Cardiac fibroblast (primary cell): ENCODE measurements around the gene EOMES.
"Not testable (repeated sequence)": the region's sequence is repeated elsewhere in the genome, so short reads cannot be mapped to it uniquely, and the experiment has no call there.

ENCODE experiments used
- DNase-seq, 2 donors: peaks; one replicate each; pipeline versions ENCODE4 v3.0.0 to v3.0.0-alpha.2; 2010; ENCODE audit warnings: low read depth in 2 of 2
- H3K4me3 ChIP-seq, 2 donors: replicated peaks in 1 of 2; 1 replicate in 1 of 2; 2 replicates in 1 of 2; pipeline ENCODE4 v1.5.1; 2011; ENCODE audit warnings: low read depth in 2 of 2, low read length in 2 of 2, mild to moderate bottlenecking in 2 of 2, moderate library complexity in 1 of 2
- TF ChIP-seq, protein P1 (sequence below): IDR thresholded peaks from one replicate; pipeline ENCODE4 v1.5.1; 2011; ENCODE audit warnings: low read depth, mild to moderate bottlenecking, low read length, inconsistent platforms

The EOMES gene

GRCh38 chr3:27721717-27722564 is at the start of gene EOMES:
TSS of gene EOMES (minus strand) at chr3:27722323. CDS start at chr3:27722294, 29 bp downstream.
- DNase-seq: peak; percentile 48 to 60
- H3K4me3 ChIP-seq: peak within 1 kb of the TSS; percentile 33 to 56
- TF ChIP-seq, protein P1, sequence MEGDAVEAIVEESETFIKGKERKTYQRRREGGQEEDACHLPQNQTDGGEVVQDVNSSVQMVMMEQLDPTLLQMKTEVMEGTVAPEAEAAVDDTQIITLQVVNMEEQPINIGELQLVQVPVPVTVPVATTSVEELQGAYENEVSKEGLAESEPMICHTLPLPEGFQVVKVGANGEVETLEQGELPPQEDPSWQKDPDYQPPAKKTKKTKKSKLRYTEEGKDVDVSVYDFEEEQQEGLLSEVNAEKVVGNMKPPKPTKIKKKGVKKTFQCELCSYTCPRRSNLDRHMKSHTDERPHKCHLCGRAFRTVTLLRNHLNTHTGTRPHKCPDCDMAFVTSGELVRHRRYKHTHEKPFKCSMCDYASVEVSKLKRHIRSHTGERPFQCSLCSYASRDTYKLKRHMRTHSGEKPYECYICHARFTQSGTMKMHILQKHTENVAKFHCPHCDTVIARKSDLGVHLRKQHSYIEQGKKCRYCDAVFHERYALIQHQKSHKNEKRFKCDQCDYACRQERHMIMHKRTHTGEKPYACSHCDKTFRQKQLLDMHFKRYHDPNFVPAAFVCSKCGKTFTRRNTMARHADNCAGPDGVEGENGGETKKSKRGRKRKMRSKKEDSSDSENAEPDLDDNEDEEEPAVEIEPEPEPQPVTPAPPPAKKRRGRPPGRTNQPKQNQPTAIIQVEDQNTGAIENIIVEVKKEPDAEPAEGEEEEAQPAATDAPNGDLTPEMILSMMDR: peak; percentile 19

DNA sequence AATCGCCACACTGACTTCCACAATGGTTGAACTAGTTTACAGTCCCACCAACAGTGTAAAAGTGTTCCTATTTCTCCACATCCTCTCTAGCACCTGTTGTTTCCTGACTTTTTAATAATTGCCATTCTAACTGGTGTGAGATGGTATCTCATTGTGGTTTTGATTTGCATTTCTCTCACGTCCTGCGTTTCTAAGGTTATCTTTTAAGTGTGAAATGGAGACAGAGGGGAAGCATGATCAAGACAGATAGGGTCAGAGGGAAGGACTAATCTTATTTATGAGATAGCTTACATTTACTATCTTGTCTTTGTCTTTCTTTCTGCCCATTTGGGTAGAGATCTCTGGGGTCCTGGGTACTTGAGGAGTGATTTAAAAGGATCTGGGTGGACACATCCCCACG is 48.3 kb upstream of the EOMES start:
- not testable (repeated sequence) for H3K4me3 ChIP-seq, DNase-seq

GRCh38 chr3:27767000-27767399 is 44.9 kb upstream of the EOMES start:
- no peak for DNase-seq
- TF ChIP-seq, protein P1: no peak
- no peak overlapping the region for H3K4me3 ChIP-seq

- no peak overlapping the region for H3K4me3 ChIP-seq
- peak; percentile 76 to 90 for DNase-seq
- TF ChIP-seq, protein P1: no peak
Measured at GRCh38 chr3:27758083-27758482, 36.0 kb upstream of the EOMES start.

GRCh38 chr3:27756877-27757276 is 34.8 kb upstream of the EOMES start:
- DNase-seq: peak in 1 of 2 donors; percentile 15
- H3K4me3 ChIP-seq: no peak overlapping the region

DNA sequence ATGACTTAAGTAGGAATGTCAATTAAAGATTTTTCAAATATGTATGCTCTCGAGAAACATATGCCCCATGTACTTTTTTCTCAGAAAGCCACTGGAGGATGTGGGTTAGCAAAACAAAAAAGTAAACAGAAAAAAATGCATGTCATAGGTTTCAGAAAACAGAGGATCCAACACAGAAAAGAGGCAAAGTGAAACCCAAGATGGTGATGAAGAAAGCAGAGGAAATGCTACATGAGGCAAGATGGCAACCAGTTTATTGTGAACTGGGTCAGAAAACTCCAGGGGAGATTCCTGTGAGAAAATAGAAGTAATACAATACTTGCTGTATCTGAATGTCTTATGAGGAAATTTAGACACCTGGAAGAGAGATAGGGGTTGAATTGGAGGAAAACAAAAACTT is 30.8 kb upstream of the EOMES start:
- H3K4me3 ChIP-seq: no peak overlapping the region
- no peak for DNase-seq
- TF ChIP-seq, protein P1: no peak

More at GRCh38 chr3:27756877-27757276, 34.8 kb upstream of the EOMES start:
- TF ChIP-seq, protein P1: no peak

- TF ChIP-seq, protein P1: no peak
- no peak for DNase-seq
- no peak overlapping the region for H3K4me3 ChIP-seq
Measured at GRCh38 chr3:27749643-27750042, 27.5 kb upstream of the EOMES start.
